Breast epithelium (tissue), 4 donors: ENCODE data around the gene EDDM13. TPM values are rescaled to one million over a fixed set of nuclear protein-coding genes. Genes with fewer than 3 reads are reported as not detected.
"Not testable (repeated sequence)": the region's sequence is repeated elsewhere in the genome, so short reads cannot be mapped to it uniquely, and the experiment has no call there.

Experiments used
- DNase-seq, 2 donors: peaks; one replicate each; pipeline ENCODE4 v3.0.0-alpha.2; 2019; ENCODE audit warnings: low spot score in 2 of 2
- H3K27ac ChIP-seq, 2 donors: fragments of 200-600 bp; sonication (generic) in 1 of 2; one replicate each; pipeline ENCODE4 v1.5.1; 2016 to 2019; ENCODE audit warnings: mild to moderate bottlenecking in 1 of 2
- H3K27me3 ChIP-seq, 2 donors: fragments of 200-600 bp; sonication (generic) in 1 of 2; one replicate each; pipeline versions ENCODE4 v1.5.1 to v1.6.0; 2017 to 2019; ENCODE audit warnings: control low read depth in 1 of 2, mild to moderate bottlenecking in 1 of 2
- H3K36me3 ChIP-seq: fragments of 200-600 bp; one replicate; pipeline ENCODE4 v1.5.1; 2019
- H3K4me1 ChIP-seq, 2 donors: fragments of 200-600 bp; sonication (generic); one replicate each; pipeline ENCODE4 v1.5.1; 2016 to 2019; ENCODE audit warnings: control low read depth in 1 of 2
- H3K4me3 ChIP-seq, 3 donors: fragments of 200-600 bp; sonication (generic); 1 replicate in 2 of 3; 2 replicates in 1 of 3; pipeline ENCODE4 v1.5.1; 2016 to 2019; ENCODE audit warnings: mild to moderate bottlenecking in 3 of 3, moderate library complexity in 2 of 3
- H3K9me3 ChIP-seq, 2 donors: fragments of 200-600 bp; sonication (generic) in 1 of 2; one replicate each; pipeline ENCODE4 v1.5.1; 2016 to 2019; ENCODE audit warnings: control low read depth in 1 of 2
- POLR2A ChIP-seq: fragments of 450-650 bp; IDR thresholded peaks from one replicate; pipeline ENCODE4 v1.6.1; 2016; ENCODE audit warnings: antibody characterized with exemption, mild to moderate bottlenecking, moderate library complexity
- POLR2AphosphoS5 ChIP-seq, 3 donors: sonication (generic); formaldehyde crosslinking; IDR thresholded peaks; one replicate each; pipeline ENCODE4 v1.6.1; 2017; ENCODE audit warnings: antibody characterized with exemption in 3 of 3
- intact Hi-C: fragments of 100-400 bp; cut with DNase I; formaldehyde crosslinking; loops from one replicate; pipeline ENCODE4 v1.15.1; 2023; ENCODE audit warnings: low total_unique reads
- total RNA-seq, 3 donors: library from RNA; depleted of rRNA; stranded (reverse); fragments of >200 nt; gene quantifications; one replicate each; pipeline ENCODE4 v1.1.0, GENCODE V29; 2016
- TF ChIP-seq, protein P1 (sequence below), 3 donors: fragments of 450-650 bp; IDR thresholded peaks; one replicate each; pipeline ENCODE4 v1.5.1; 2016 to 2017; ENCODE audit warnings: antibody characterized with exemption in 3 of 3, mild to moderate bottlenecking in 3 of 3, moderate library complexity in 3 of 3

EDDM13 gene
- total RNA-seq, 3 donors from 2014 or later: 1.3 TPM; not detected in 2

DNA sequence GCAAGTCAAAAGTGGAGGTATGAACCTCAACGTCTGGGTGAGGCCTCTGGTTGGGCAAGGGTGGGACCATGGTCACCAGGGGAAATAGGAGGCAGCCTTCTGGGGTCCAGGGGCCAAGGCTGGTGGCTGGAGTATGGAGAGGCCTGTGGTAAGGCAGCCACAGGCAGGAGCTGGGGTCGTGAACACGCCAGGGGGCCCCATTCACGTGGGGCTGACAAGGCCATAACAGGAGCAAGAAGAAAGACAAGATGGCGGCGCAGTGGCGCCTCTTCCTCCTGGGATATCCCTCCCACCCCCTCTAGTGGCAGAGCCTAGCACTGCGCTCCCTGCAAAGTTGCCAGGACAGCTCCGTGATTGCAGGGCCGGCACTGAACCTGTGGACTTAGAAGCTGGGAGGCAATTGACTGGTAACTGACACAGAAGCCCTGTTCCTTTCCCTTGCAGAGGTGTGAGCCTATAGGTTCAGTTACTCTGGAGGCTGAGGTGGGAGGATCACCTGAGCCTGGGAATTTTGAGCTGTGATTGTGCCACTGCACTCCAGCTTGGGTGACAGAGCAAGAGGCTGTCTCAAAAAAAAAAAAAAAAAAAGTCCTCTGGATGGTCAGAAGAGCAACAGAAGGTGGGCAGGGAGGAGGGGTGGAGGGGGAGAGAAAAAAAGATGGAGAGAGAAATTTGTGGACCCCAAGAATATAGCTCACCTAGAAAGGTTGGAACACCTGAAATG, 19.7 kb upstream of the EDDM13 start:
- H3K27me3 ChIP-seq: no peaks in the 10 kb centered on the region
- TF ChIP-seq, protein P1, sequence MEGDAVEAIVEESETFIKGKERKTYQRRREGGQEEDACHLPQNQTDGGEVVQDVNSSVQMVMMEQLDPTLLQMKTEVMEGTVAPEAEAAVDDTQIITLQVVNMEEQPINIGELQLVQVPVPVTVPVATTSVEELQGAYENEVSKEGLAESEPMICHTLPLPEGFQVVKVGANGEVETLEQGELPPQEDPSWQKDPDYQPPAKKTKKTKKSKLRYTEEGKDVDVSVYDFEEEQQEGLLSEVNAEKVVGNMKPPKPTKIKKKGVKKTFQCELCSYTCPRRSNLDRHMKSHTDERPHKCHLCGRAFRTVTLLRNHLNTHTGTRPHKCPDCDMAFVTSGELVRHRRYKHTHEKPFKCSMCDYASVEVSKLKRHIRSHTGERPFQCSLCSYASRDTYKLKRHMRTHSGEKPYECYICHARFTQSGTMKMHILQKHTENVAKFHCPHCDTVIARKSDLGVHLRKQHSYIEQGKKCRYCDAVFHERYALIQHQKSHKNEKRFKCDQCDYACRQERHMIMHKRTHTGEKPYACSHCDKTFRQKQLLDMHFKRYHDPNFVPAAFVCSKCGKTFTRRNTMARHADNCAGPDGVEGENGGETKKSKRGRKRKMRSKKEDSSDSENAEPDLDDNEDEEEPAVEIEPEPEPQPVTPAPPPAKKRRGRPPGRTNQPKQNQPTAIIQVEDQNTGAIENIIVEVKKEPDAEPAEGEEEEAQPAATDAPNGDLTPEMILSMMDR (IDR thresholded peaks at IDR 0.05): peak; percentile 35 to 67 (median 52)
- TF ChIP-seq POLR2AphosphoS5 (IDR thresholded peaks at IDR 0.05): no peak
- intact Hi-C loops: no loop called here
- H3K36me3 ChIP-seq: no peaks in the 10 kb centered on the region
- no peaks in the 10 kb centered on the region for H3K9me3 ChIP-seq
- no peaks in the 10 kb centered on the region for H3K4me1 ChIP-seq
- H3K4me3 ChIP-seq: no peak overlapping the region
- DNase-seq: peak; percentile 35 to 76
- H3K27ac ChIP-seq: no peak overlapping the region

DNA sequence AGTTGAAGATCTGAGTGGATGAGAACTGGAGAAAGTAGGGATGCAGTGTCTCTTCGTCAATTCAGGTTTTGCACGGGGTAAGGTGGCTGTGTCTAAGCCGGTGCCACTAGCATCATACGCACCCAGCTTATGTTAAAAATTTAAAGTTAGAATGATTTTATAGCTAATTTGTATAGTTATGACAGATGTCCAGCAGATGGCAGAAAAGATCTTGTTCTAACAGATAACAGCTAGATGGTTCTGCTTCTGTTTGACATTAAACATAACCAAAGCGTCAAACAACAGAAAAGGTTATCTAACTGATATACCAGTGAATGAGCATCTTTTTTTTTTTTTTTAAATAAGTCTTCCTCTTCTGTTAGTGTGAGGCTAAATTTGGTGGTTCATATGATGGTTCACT, 18.8 kb upstream of the EDDM13 start:
- H3K4me3 ChIP-seq: no peak overlapping the region
- no peaks in the 10 kb centered on the region for H3K27me3 ChIP-seq
- intact Hi-C loops: no loop called here
- DNase-seq: no peak
- H3K36me3 ChIP-seq: no peaks in the 10 kb centered on the region
- H3K4me1 ChIP-seq: no peaks in the 10 kb centered on the region
- no peak overlapping the region for H3K27ac ChIP-seq
- TF ChIP-seq, protein P1 (IDR thresholded peaks at IDR 0.05): peak in 2 of 3 donors; percentile 29 to 35
- no peak for TF ChIP-seq POLR2AphosphoS5 (IDR thresholded peaks at IDR 0.05)
- no peaks in the 10 kb centered on the region for H3K9me3 ChIP-seq

DNA sequence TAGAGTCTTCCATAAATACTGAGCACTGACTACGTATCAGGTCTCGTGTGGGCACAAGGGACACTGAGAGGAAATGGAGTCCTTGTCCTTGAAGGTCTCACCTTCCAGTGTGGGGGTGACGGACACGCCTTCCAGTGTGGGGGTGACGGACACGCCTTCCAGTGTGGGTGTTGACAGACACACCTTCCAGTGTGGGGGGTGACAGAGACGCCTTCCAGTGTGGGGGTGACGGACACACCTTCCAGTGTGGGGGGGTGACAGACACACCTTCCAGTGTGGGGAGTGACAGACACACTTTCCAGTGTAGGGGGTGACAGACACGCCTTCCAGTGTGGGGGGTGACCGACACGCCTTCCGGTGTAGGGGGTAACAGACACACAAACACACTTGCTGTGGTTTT, 14.3 kb upstream of the EDDM13 start:
- DNase-seq: no peak
- TF ChIP-seq POLR2A: no peak
- TF ChIP-seq, protein P1 (IDR thresholded peaks at IDR 0.05): no peak
- TF ChIP-seq POLR2AphosphoS5 (IDR thresholded peaks at IDR 0.05): no peak
- H3K9me3 ChIP-seq: no peaks in the 10 kb centered on the region
- intact Hi-C loops: no loop called here
- no peak overlapping the region for H3K27ac ChIP-seq
- no peaks in the 10 kb centered on the region for H3K27me3 ChIP-seq
- H3K36me3 ChIP-seq: no peaks in the 10 kb centered on the region
- no peaks in the 10 kb centered on the region for H3K4me1 ChIP-seq
- no peak overlapping the region for H3K4me3 ChIP-seq

DNA sequence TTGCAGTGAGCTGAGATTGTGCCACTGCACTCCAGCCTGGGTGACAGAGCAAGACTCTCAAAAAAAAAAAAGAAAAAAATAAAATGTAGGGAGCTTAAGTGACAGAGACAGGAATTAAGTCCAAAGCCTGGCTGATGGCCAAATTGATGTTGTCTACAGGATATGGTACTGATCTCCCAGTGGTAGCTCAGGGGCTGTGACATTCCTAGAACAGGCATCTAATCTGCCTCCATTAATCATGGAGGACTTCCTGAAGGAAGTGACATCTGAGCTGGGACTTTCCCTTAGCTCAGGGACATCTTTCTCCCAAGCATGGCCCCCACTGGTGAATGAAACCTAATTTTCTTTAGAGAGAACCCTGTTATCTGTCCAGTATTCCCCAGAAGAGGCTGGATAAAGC, 11.4 kb upstream of the EDDM13 start:
- H3K27me3 ChIP-seq: no peaks in the 10 kb centered on the region
- no peak for DNase-seq

DNA sequence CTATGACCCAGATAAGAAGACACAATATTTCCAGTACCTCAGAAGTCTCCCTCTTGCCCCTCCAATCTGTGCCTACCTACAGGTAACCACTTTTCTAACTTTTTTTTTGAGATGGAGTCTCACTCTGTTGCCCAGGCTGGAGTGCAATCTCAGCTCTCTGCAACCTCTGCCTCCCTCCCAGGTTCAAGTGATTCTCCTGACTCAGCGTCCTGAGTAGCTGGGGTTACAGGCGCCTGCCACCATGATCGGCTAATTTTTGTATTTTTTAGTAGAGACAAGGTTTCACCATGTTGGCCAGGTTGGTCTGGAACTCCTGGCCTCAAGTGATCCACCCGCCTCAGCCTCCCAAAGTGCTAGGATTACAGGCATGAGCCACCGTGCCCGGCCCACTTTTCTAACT, 10.6 kb upstream of the EDDM13 start:
- H3K27ac ChIP-seq, H3K9me3 ChIP-seq, H3K36me3 ChIP-seq, DNase-seq, H3K4me3 ChIP-seq, intact Hi-C loops, H3K27me3 ChIP-seq, H3K4me1 ChIP-seq: not testable (repeated sequence)

More for the DNA sequence above, 11.4 kb upstream of the EDDM13 start:
- no peak for TF ChIP-seq POLR2A
- TF ChIP-seq, protein P1 (IDR thresholded peaks at IDR 0.05): no peak
- TF ChIP-seq POLR2AphosphoS5 (IDR thresholded peaks at IDR 0.05): no peak
- intact Hi-C loops: no loop called here
- Histone ChIP-seq H3K27ac (no peak overlapping the region), H3K9me3 (no peaks in the 10 kb centered on the region), H3K4me3 (no peak overlapping the region), H3K36me3 (no peaks in the 10 kb centered on the region), H3K4me1 (no peaks in the 10 kb centered on the region)
